Measurements from ENCODE around the gene FADS1. TPM values are rescaled to one million over a fixed set of nuclear protein-coding genes. Genes with fewer than 3 reads are reported as not detected.
A peak's percentile ranks its signal among the peaks of the same experiment; 100 is the strongest.

FADS1 gene
- total and polyA plus RNA-seq, 2 of the 13 experiments (the other 11 are each of a cell fraction or from before 2014, with no cell fraction given): 91.8 to 108 TPM

- TF ChIP-seq ZNF775 (CRISPR knock-in tag; IDR thresholded peaks at IDR 0.05; ENCODE audit: borderline replicate concordance): no peak
- no peak for TF ChIP-seq ZNF570 (CRISPR knock-in tag; IDR thresholded peaks at IDR 0.05; ENCODE audit: borderline replicate concordance)
- peak; percentile 54; the same call in 1 of the 2 replicates for TF ChIP-seq SP5 (CRISPR knock-in tag; IDR thresholded peaks at IDR 0.05; ENCODE audit: borderline replicate concordance, low read depth)
- TF ChIP-seq FOXO4 (CRISPR knock-in tag; conservative IDR thresholded peaks at IDR 0.05): no peak
- peak; percentile 55 for TF ChIP-seq IKZF5 (CRISPR knock-in tag; IDR thresholded peaks at IDR 0.05)
- TF ChIP-seq NFAT5 (CRISPR knock-in tag; IDR thresholded peaks at IDR 0.05): no peak
- TF ChIP-seq ZNF263 (CRISPR knock-in tag; IDR thresholded peaks at IDR 0.05): peak; percentile 39; the same call in 1 of the 2 replicates
- TF ChIP-seq ZNF567 (CRISPR knock-in tag; IDR thresholded peaks at IDR 0.05; ENCODE audit: borderline replicate concordance): no peak
- no peak for TF ChIP-seq NFE2 (CRISPR knock-in tag; IDR thresholded peaks at IDR 0.05)
- TF ChIP-seq GATAD2A (CRISPR knock-in tag; IDR thresholded peaks at IDR 0.05): peak; percentile 90
- peak; percentile 77 for TF ChIP-seq PHF5A (CRISPR knock-in tag; IDR thresholded peaks at IDR 0.05; ENCODE audit: low read depth, unreplicated experiment)
- TF ChIP-seq ZKSCAN8 (CRISPR knock-in tag; IDR thresholded peaks at IDR 0.05; ENCODE audit: borderline replicate concordance): no peak; the same call in 1 of the 2 replicates
- TF ChIP-seq DR1 (CRISPR knock-in tag; IDR thresholded peaks at IDR 0.05): peak; percentile 78
- TF ChIP-seq ZNF7 (CRISPR knock-in tag; IDR thresholded peaks at IDR 0.05): no peak
- TF ChIP-seq CREB3 (CRISPR knock-in tag; IDR thresholded peaks at IDR 0.05): no peak
- TF ChIP-seq POLR2G (IDR thresholded peaks at IDR 0.05; ENCODE audit: low read depth, low read length): peak; percentile 97
- peak; percentile 95 for TF ChIP-seq PHF21A (CRISPR knock-in tag; IDR thresholded peaks at IDR 0.05)
- no peak for TF ChIP-seq ZSCAN5A (CRISPR knock-in tag; IDR thresholded peaks at IDR 0.05; ENCODE audit: borderline replicate concordance)
- no peak; the same call in 1 of the 2 replicates for TF ChIP-seq ZNF749 (CRISPR knock-in tag; IDR thresholded peaks at IDR 0.05; ENCODE audit: borderline replicate concordance)
Observed at GRCh38 chr11:61756452-61757212, 60.2 kb downstream of the FADS1 start (continued).

Data from HepG2 (cell line).